GM18870 (cell line): Measurements from ENCODE around the gene TNNC1.

Experiments
- ATAC-seq: cut with Tn5 transposase; IDR thresholded peaks from one replicate; pipeline ENCODE4 v1.9.1; 2021; ENCODE audit warnings: moderate library complexity; ENCODE audit not compliant: unreplicated experiment

Gene TNNC1

DNA sequence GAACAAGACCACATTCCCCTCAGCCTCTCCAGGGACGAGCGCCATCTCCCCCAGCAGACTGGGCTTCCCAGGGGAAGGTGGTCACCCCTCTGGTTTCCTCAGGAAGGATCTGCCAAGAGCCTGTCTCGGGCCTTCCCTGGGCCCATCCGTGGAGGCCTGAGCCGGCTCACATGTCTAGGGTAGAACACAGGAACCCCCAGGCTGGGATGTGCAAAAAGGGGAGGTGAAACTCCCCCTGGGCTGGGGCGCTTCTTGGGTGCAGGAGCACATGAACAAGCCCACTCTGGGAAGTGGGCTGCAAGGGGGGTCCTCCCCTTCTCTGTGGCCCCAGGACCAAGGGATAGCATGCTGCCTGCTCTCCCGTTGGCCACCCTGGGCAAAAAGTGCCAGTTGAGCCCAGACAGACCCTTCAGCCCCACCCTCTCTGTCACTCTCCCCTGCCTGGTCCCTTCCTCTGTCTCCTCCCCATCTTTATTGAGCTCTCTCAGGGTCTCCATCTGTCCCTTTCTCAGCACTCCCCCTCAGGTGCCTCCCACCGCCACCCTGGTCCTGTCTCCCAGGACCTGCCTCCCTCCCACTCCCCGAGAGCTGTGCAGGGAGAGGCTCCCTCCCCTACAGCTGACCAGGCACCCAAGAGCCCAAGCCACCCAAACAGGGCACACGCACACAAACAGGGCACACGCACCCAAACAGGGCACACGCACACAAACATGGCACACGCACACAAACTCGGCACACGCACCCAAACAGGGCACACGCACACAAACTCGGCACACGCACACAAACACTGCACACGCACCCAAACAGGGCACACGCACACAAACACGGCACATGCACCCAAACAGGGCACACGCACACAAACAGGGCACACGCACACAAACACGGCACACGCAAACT lies 9.8 kb downstream of the TNNC1 start:
- ATAC-seq: no peak

GRCh38 chr3:52443268-52443610 lies 10.6 kb downstream of the TNNC1 start:
- ATAC-seq: no peak

GRCh38 chr3:52442409-52443267 lies 11.2 kb downstream of the TNNC1 start:
- no peak for ATAC-seq

DNA sequence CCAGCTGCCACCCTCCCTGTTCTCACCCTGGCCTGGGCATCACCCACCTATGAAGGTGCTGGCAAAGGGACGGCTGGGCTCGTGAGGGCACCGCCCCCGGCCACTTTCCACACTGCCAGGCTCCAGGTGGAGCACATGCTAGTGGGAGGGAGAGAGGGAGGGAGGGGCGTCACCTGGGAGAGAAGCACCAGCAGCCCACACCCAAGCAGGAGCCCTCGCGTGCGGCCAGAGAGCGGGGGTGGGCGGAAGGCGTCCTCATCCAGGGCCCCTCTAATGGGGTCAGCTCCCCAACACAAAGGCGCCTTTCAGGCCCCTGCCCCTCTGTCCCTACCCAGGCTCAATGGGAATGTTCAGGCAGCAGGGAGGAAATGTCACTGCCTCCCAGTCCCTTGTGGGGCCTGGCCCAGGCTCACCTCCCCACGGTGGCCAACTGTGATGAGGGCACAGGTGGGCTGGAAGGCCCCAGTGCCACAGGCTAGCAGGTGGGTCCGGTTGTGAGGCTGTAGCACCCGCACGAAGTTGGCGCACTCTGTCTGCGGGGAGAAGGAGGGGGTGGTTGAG lies 12.0 kb downstream of the TNNC1 start:
- ATAC-seq: no peak

GRCh38 chr3:52441091-52441771 lies 12.6 kb downstream of the TNNC1 start:
- no peak for ATAC-seq

- ATAC-seq: no peak
Observed at GRCh38 chr3:52440671-52441070, 13.2 kb downstream of the TNNC1 start.

- ATAC-seq: no peak
Observed at GRCh38 chr3:52440249-52440551, 13.6 kb downstream of the TNNC1 start.

DNA sequence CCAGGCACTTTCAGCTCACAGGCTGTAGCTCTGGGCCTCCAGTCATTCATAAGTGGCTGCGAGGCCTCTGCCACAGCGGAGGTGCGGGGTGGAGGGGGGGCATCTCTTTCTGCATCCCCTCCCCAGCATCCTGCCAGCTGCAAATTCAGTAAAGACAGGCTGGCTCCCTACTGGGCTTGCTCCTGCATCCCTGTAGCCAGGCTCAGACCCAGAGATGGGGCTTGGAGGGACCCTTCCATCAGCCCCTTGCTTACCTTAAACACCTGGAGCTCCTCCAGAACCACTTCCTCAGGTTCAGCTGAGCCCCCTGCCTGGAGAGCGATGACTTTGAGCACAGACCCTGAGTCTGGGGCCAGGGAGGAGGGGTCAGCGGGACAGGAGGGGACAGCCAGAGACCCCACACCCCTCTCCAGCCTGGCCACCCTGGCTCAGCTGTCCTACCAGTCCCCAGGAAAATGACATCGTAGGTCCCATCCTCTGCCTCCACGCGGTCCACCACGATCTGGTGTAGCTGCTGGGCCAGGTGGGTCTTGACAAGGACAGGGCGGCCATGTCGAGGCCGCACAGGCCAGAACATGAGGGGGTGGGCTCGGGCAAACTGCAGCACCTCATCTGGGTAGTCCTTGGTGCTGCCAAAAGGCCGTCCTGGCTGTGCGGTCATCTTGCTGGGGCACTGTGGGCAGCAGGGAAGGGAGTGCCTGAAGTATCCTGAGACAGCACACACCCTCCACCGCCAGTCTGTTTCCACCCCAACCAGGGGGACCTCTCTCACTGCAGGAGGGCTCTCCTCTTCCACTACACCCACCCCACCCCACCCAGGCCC lies 14.2 kb downstream of the TNNC1 start:
- no peak for ATAC-seq

DNA sequence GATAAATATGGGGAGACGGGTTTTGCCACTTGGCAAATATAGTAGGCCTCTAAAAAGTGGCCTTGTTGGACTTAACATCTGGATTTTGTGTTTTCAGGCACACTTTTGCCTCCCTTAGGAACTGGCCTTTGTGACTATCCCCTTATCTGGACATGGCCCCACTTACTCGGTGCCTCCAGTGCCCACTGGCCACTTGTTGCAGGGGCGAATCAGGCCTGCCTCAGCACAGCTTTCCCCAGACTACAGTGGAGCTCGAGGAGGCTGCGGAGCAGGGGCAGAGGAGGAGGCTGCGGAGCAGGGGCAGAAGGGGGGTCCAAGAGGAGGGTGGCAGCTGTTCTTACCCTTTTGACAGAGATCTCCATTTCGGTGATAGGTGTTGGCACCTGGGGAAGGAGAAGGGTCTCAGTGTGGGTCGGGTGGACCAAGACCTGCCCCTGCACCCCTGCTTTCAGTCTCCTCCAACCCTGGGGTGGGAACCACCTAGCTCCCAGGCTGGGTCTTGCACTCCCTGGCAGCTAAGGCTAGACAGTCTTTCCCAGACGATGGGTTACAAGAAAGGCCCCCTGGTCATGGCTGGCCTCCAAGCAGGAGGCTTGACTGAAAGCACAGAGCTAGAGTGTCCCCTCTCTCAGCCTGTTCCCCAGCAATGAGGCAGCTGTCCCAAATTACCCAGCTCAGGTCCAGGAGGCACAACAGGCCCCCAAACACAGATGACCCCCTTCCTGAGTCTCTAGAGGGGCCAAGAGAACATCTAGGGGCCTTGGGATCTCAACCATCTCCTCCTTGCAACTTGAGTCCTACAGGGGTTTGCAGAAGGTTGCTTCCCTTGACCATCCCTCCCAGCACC lies 15.0 kb downstream of the TNNC1 start:
- no peak for ATAC-seq

GRCh38 chr3:52438104-52438376 lies 15.8 kb downstream of the TNNC1 start:
- ATAC-seq: no peak

GRCh38 chr3:52437326-52438103 lies 16.3 kb downstream of the TNNC1 start:
- no peak for ATAC-seq

- ATAC-seq: no peak
Observed at GRCh38 chr3:52436500-52437149, 17.2 kb downstream of the TNNC1 start.

DNA sequence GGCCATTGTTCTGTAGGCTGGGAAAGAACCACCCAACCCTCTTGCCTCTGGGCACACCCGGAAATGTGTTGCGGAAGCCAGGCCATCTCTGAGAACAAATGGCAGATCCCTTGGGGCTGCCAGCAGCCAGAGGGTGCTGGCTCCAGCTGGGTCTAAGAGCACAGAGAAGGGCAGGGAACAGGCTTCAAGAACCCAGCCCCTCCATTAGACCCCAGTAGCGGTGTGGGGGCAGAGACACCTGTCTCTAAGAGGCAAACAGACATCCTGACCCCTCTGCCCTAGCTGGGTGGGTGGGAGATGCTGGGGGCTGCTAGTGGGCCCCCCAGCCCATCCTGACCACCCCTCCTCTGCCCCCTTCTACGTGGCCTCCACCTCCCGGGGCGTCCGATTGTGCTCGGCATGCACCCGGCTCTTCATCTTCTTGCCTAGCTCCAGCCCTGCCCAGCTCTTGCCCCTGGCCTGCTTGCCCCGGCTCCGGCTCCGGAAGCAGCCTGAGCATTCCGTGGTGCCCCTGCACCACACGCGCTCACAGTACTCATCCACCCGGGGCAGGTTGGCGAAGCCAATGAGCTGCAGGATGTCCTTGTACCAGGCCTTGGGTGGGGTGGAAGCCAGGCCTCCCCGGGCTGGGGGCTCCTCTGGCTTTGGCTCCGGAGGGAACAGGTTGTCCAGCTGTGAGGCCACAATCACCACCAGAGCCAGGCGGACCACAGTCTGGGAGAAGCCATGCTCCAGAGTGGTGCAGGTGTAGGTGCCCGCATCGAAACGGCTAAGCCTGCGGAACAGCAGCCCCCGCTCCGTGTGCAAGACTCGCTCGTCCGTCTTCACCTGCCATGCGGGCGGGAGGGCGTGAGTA lies 18.4 kb downstream of the TNNC1 start:
- no peak for ATAC-seq

- no peak for ATAC-seq
Observed at GRCh38 chr3:52434491-52435115, 19.2 kb downstream of the TNNC1 start.

DNA sequence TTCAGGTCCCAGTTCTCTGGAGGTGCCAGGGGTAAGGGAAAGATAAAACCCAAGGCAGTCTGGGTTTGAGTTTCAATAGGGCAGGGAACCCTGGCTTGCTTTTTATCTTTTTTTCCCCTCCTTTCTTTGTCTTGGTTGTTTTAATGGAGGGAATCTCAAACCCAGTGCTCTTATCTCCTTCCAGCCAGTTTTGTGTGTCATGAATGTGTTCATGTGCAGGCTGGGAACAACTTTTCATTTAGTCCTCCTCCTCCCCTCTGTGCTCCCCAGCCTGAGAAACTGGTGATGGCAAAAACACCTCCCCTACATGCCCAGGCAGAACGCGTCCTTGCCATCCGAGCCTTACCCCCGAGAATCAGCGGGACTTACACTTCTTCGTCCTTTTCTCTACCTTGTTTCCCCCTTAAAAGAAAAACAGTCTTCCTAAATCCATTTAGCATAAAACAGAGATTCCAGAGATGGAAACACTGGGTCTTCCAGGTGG lies 19.8 kb downstream of the TNNC1 start:
- no peak for ATAC-seq

DNA sequence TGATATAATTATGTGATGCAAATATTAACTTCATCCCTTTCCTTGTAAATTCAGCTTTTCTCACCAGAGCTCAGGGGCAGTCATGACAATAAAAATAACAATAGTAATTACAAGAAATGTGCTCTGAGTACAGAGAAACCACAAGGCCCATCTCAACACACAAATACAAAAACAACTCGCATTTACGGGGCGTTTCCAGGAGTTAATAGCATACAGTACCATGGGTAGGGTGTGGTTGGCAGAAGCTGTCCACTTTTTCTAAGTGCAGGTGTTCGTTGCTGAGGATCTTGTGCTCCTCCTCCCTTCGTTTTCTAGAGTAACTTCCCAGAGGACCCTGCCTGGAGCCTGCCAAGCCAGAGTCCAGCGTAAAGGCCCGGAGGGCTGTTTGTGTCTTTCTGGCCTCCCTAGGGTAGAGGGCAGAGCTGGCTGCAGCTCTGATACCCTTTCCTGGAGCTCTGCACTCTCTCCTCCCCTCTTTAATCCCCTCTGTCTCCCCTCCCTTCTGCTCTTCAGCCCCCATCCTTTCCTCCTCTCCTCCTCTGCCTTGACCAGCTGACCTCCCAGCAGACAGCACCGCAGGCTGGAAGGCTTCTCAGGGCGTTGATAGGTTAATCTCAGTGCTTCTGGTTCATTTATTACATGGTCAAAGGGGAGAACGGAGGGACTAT lies 20.4 kb downstream of the TNNC1 start:
- no peak for ATAC-seq
